Stimulated activated memory B cell treated with anti-CD40 and anti-IgM and Interleukin-4, amounts not matched to agents 10 μg/mL and 1 μg/mL and 100 μg/mL, for 72 hours (primary cell): Measurements from ENCODE around the gene ASB8.
A peak's percentile ranks its signal among the peaks of the same experiment; 100 is the strongest.
"Not testable (repeated sequence)": the region's sequence is repeated elsewhere in the genome, so short reads cannot be mapped to it uniquely, and the experiment has no call there.

ENCODE experiments used
- ATAC-seq: fragments of 150-1000 bp; cut with Tn5 transposase; 2 replicates; pipeline ENCODE4 v1.10.0; 2021
- H3K27ac Mint-ChIP-seq: one replicate; pipeline ENCODE4 v1.8.0; 2022; ENCODE audit warnings: mild to moderate bottlenecking, mixed read lengths
- H3K27me3 Mint-ChIP-seq: one replicate; pipeline ENCODE4 v1.8.0; 2022; ENCODE audit warnings: mixed read lengths
- H3K36me3 Mint-ChIP-seq: one replicate; pipeline ENCODE4 v1.8.0; 2022; ENCODE audit warnings: mixed read lengths
- H3K4me1 Mint-ChIP-seq: one replicate; pipeline ENCODE4 v1.8.0; 2022; ENCODE audit warnings: mixed read lengths
- H3K4me3 Mint-ChIP-seq: one replicate; pipeline ENCODE4 v1.8.0; 2022; ENCODE audit warnings: mild to moderate bottlenecking, moderate library complexity, mixed read lengths
- H3K9me3 Mint-ChIP-seq: one replicate; pipeline ENCODE4 v1.8.0; 2022; ENCODE audit warnings: mixed read lengths

Gene ASB8

DNA sequence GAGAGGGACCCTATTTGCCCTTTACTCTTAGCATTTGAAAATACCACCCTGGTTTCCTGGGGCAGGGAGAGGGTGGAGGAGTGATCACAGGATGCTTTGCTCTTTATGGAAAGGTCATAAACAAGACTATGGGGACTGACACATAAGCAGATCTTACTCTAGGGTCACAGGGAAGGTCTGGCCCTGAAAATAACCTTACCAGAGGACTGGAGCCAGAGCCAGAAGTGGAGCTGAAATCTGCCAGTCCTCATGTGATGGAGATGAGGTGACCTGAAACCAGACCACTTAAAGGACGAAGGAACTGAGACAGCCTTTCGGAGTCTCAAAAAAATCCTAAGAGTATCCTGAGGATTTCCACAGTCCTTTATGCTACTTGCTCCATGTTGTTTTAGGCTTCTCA is 25.8 kb downstream of the ASB8 start:
- Mint-ChIP-seq H3K27ac (no peak overlapping the region), H3K4me1 (no peaks in the 10 kb centered on the region), H3K36me3 (peaks cover 65% of the 10 kb centered on the region), H3K4me3 (no peak overlapping the region), H3K9me3 (no peaks in the 10 kb centered on the region), H3K27me3 (no peaks in the 10 kb centered on the region)
- no peak for ATAC-seq

DNA sequence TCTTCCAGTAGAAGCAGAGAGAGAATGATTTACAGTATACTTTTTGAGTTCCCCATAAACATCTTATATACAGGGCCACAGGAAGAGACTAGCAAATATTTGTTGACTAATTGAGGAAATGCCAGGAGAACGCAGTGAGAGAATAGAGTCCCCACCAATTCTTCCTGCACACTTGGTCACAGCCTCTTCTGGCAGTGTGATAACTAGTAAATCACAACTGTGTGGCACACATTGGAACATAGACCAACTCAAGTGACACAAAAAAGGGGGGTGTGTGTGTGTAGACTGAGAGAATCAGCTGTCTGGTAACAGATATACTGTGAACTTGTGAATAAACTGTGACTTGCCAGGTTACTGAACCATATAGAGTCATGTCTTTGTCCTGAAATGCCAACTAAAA is 27.9 kb downstream of the ASB8 start:
- H3K36me3 Mint-ChIP-seq, result peaks cover 64% of the 10 kb centered on the region
- H3K4me1 Mint-ChIP-seq, result no peaks in the 10 kb centered on the region

GRCh38 chr12:48128800-48129199 is 28.5 kb downstream of the ASB8 start:
- Mint-ChIP-seq H3K9me3 (no peaks in the 10 kb centered on the region), H3K27ac (no peak overlapping the region), H3K36me3 (peaks cover 62% of the 10 kb centered on the region), H3K4me3 (no peak overlapping the region), H3K4me1 (no peaks in the 10 kb centered on the region), H3K27me3 (no peaks in the 10 kb centered on the region)
- no peak for ATAC-seq

More for the DNA sequence above, 27.9 kb downstream of the ASB8 start:
- H3K27ac Mint-ChIP-seq, result no peak overlapping the region
- H3K4me3 Mint-ChIP-seq, result no peak overlapping the region
- H3K27me3 Mint-ChIP-seq, result no peaks in the 10 kb centered on the region
- H3K9me3 Mint-ChIP-seq, result no peaks in the 10 kb centered on the region
- no peak for ATAC-seq

DNA sequence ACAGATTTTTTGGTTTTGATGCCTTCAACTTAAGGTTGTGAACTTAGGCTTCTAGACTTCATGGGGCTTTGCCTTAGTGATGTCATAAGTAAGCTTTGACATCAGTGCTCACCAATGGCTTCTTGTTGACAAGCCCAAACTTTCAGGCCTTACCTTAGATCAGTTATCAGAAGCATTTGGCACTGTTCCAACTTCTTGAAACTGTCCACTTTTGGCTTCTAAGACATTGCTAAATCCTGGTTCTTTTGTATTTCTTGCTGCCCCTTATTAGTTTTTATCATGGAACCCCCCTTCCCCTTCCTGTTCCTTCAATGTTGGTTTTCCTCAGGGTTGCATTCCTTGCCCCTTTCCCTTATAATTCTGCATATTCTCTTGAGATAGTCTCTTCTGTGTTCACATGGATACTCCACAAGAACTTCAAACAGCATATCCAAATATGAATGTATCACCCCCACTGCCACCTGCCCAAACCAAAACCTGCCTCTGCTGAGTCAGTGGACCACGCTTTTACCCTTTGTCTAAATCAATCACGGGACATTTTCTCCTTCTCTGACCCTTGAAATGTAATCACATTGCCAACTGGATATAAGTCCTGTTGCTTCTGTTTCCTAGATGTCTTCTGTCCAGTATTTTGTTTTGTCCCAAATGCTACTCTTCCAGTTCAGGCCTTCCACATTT is 30.2 kb downstream of the ASB8 start:
- no peaks in the 10 kb centered on the region for H3K9me3 Mint-ChIP-seq
- H3K4me1 Mint-ChIP-seq, result no peaks in the 10 kb centered on the region
- no peak overlapping the region for H3K4me3 Mint-ChIP-seq
- no peaks in the 10 kb centered on the region for H3K27me3 Mint-ChIP-seq
- no peak overlapping the region for H3K27ac Mint-ChIP-seq
- H3K36me3 Mint-ChIP-seq, result peaks cover 54% of the 10 kb centered on the region
- no peak for ATAC-seq

DNA sequence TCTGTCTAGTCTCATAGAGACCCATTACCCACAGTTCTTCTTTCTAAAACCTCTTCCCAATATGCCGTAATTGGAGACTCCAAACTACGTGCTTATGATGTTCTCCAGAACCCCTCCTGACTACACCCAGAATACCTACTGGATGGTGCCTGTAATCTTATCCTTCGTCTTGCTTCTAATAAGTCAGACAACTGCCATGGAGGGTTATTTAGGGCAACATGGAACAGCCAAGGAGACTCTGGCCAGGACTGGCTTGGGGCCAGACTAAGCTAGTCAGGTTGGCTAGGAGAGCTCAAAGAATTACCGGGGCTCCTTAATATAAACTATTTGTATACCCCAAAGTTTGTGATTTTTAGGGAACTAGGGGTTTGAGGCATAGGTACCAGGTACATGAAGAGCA is 31.3 kb downstream of the ASB8 start:
- ATAC-seq, result no peak
- H3K27ac Mint-ChIP-seq, result no peak overlapping the region
- H3K4me1 Mint-ChIP-seq, result peaks cover 4% of the 10 kb centered on the region
- H3K36me3 Mint-ChIP-seq, result peaks cover 47% of the 10 kb centered on the region
- H3K27me3 Mint-ChIP-seq, result no peaks in the 10 kb centered on the region
- H3K9me3 Mint-ChIP-seq, result no peaks in the 10 kb centered on the region
- no peak overlapping the region for H3K4me3 Mint-ChIP-seq

DNA sequence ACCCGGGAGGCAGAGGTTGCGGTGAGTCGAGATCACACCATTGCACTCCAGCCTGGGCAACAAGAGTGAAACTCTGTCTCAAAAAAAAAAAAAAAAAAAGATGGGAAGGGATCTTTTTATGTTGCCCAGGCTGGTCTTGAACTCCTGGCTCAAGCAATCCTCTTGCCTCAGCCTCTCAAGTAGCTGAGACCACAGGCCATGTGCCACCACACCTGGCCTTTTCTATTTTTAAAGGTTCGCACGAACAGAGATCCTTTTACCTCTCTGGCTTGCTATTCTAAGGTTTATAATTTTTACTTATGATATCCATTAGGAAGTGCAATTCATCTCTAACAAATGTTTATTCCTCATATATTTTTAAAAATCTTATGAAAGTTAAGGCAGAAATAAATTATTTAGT is 31.8 kb downstream of the ASB8 start:
- not testable (repeated sequence) for H3K27me3 Mint-ChIP-seq, ATAC-seq, H3K9me3 Mint-ChIP-seq, H3K4me1 Mint-ChIP-seq, H3K4me3 Mint-ChIP-seq, H3K27ac Mint-ChIP-seq
- H3K36me3 Mint-ChIP-seq, result peaks cover 43% of the 10 kb centered on the region

- ATAC-seq, result no peak
- Mint-ChIP-seq H3K36me3 (peaks cover 36% of the 10 kb centered on the region), H3K27me3 (no peaks in the 10 kb centered on the region), H3K27ac (no peak overlapping the region), H3K9me3 (no peaks in the 10 kb centered on the region), H3K4me1 (peaks cover 21% of the 10 kb centered on the region), H3K4me3 (no peak overlapping the region)
Measured at GRCh38 chr12:48123169-48123568, 34.1 kb downstream of the ASB8 start.

DNA sequence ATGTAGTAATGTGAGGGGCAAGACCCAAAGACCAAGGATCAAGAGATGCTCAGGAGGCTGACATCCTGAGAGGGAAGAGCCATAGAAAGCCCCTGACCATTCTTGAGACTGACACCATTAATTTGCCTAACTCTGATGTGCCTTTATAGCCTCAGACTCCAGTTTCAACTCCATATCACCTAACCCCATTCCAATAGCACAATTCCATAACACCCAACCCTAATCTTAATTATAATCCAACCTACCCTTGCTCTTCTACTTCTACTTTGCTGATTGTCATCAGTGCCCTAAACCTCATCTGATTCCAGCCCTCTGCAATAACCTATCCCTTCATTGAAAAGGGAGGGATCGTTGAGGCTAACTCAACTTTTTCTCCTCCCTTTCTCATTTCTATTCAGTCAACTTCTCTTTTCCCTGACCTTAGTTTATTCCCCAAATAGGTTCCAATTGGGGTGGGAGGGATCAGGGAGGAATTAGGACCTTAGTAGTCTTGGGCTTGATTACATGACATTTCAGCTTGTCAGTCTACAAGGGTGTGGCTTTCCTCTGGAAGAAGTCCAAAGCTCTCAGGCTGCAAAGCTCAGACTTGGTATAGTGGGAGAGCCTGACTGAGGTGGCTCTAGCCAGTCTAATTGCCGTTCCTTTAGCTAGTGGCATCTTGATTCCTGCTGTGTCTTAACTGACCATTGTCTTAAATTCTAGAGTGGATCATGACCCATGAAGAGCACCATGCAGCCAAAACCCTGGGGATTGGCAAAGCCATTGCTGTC is 35.1 kb downstream of the ASB8 start:
- no peak for ATAC-seq
- Mint-ChIP-seq H3K27ac (no peak overlapping the region), H3K4me1 (peaks cover 21% of the 10 kb centered on the region), H3K27me3 (no peaks in the 10 kb centered on the region), H3K4me3 (no peak overlapping the region), H3K9me3 (no peaks in the 10 kb centered on the region), H3K36me3 (peaks cover 26% of the 10 kb centered on the region)

DNA sequence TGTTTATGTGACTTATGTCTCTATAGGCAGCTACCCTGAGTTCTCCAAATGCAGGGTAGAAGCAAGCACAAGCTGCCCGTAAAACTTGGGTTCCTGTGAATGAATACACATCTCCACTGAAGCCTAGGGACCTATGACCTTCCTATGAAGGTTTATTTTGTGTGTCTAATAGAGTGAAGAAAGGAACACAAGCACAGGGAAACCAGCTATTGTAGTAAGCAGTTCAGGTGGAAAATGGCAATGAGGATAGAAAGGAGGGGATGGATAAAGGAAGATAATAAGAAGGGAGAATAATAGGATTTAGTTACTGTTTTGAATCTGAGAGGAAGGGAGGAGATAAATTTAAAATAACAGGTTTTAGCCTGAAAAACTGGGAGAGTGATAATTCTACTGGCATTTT is 35.8 kb downstream of the ASB8 start:
- peaks cover 21% of the 10 kb centered on the region for H3K36me3 Mint-ChIP-seq
- H3K4me3 Mint-ChIP-seq, result no peak overlapping the region
- no peak overlapping the region for H3K27ac Mint-ChIP-seq
- ATAC-seq, result no peak
- peaks cover 21% of the 10 kb centered on the region for H3K4me1 Mint-ChIP-seq
- H3K27me3 Mint-ChIP-seq, result no peaks in the 10 kb centered on the region
- H3K9me3 Mint-ChIP-seq, result no peaks in the 10 kb centered on the region

DNA sequence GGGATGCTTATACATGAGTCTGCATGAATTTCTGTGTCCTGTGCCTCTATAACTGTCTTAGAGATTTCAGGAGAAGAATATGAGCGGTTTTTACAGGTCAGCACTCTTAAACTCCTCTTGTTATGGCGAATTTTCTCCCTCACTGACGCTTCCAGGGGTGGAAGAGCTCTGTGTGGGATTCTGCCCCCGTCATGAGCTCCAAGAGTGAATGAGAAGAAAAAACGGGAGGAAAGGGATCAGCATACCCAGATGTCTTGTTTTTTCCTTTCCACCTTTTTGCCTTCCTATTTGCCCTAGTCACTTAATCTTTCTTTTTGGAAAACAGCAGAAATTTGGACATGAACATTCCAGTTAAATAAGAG is 37.5 kb downstream of the ASB8 start:
- H3K27me3 Mint-ChIP-seq, result no peaks in the 10 kb centered on the region
- peaks cover 13% of the 10 kb centered on the region for H3K36me3 Mint-ChIP-seq
- H3K4me3 Mint-ChIP-seq, result peak overlapping the region; percentile 95
- peak overlapping the region; percentile 82 for H3K27ac Mint-ChIP-seq
- H3K4me1 Mint-ChIP-seq, result peaks cover 21% of the 10 kb centered on the region
- H3K9me3 Mint-ChIP-seq, result no peaks in the 10 kb centered on the region
- no peak for ATAC-seq

GRCh38 chr12:48119078-48119833 is 38.1 kb downstream of the ASB8 start, which contains the start of gene PFKM:
TSS of gene PFKM (plus strand) at chr12:48119364. CDS start at chr12:48122775, 3,411 bp downstream.
- Mint-ChIP-seq H3K9me3 (peaks cover 2% of the 10 kb centered on the region), H3K36me3 (peaks cover 13% of the 10 kb centered on the region), H3K4me1 (peaks cover 21% of the 10 kb centered on the region), H3K27me3 (no peaks in the 10 kb centered on the region), H3K27ac (peak within 1 kb of the TSS; percentile 82), H3K4me3 (peak within 1 kb of the TSS; percentile 95)
- peak; percentile 99 for ATAC-seq

DNA sequence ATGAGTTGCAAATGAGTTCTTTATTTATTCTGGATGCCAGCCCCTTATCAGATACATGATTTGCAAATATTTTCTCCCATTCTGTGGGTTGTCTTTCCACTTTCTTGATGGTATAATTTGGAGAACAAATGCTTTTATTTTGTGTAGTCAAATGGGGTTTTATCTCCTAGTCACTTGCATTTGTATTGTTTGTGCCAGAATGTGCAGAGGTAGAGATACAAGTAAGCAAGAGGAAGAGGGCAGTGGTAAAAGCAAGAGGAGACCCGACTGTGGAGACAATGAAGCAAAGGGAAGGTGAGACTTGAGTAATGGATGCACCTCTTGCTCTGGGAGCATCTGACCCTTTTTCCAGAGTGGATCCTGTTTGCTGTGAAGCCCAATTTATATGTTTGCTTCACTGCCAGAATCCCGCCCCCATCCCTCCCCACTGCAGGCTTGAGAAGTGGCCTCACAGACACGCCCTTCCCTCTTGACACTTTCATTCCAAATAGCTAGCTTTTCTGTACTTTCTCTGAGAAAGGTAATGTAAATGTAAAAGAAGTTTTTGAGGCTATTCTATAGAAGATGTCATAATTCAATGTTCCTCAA is 38.9 kb downstream of the ASB8 start:
- H3K36me3 Mint-ChIP-seq, result peaks cover 12% of the 10 kb centered on the region
- peaks cover 3% of the 10 kb centered on the region for H3K9me3 Mint-ChIP-seq
- no peak for ATAC-seq
- no peaks in the 10 kb centered on the region for H3K27me3 Mint-ChIP-seq
- H3K4me3 Mint-ChIP-seq, result peak overlapping the region; percentile 95
- peak overlapping the region; percentile 82 for H3K27ac Mint-ChIP-seq
- peaks cover 21% of the 10 kb centered on the region for H3K4me1 Mint-ChIP-seq

DNA sequence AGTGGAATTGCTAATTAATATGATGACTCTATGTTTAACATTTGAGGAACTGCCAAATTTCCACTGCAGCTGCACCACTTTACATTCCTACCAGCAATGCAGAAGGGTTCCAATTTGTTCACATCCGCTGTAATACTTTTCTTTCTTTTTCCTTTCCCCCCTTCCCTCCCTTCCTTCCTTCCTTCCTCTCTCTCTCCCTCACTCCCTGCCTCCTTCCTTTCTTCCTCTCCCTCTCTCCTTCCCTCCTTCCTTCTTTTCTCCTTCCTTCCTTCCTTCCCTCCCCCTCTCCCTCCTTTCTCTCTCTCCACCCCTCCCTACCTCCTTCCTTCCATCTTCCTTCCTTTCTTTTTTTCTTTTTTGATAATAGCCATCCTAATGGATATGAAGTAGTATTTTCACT is 41.4 kb downstream of the ASB8 start:
- H3K27me3 Mint-ChIP-seq, result no peaks in the 10 kb centered on the region
- no peak for ATAC-seq

DNA sequence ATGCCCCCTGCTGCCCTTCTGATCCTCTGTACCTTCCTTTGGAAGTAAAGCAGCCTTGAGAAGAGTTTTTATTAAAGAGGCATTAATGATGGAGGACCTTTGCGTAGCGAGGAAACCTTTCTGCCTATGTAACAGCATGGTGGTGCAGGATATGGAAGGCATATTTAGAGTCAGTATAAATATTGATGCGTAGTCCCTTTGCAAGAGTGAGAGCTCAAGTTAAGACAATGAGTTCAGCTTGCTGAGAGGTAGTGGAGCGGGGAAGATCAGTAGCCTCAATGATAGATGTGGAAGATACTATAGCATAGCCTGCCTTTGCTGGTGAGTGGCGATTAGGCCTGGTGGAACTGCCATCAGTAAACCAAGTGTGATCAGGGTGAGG is 46.0 kb downstream of the ASB8 start:
- not testable (repeated sequence) for H3K27ac Mint-ChIP-seq, H3K9me3 Mint-ChIP-seq, H3K27me3 Mint-ChIP-seq, ATAC-seq, H3K4me3 Mint-ChIP-seq
- Mint-ChIP-seq H3K4me1 (peaks cover 17% of the 10 kb centered on the region), H3K36me3 (peaks cover 12% of the 10 kb centered on the region)

More for the DNA sequence above, 41.4 kb downstream of the ASB8 start:
- peaks cover 17% of the 10 kb centered on the region for H3K4me1 Mint-ChIP-seq
- no peak overlapping the region for H3K27ac Mint-ChIP-seq
- H3K9me3 Mint-ChIP-seq, result peaks cover 3% of the 10 kb centered on the region
- H3K36me3 Mint-ChIP-seq, result peaks cover 7% of the 10 kb centered on the region
- H3K4me3 Mint-ChIP-seq, result no peak overlapping the region

DNA sequence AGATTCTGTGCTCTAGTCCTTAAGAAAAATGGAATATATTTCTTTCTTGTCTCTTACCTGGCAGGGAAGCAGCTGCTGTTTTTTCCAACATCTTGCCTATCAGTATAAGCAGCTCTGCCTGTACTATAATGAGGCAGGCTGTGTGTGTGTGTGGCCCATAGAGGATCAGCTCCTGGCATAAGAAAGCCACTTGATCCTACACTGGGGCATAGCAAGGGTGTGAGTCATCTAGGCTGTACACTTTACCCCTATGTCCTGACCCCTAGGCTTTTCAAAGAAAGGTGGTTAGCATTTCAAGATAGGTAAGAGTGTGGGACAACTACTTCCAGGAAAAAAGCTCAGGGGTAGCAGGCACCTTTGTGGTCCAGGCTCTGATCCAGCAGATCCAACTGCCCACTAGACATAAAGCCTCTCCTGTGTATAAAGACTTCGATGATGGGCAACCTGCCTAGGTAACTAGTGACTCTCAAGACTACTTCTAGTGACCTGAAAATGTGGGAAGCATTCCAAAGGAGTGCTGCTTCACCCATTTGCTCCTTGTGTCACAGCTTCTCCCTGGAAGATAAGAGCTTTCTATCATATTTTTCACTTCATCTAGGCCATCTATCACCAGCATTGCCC is 46.5 kb downstream of the ASB8 start:
- Mint-ChIP-seq H3K4me1 (peaks cover 18% of the 10 kb centered on the region), H3K9me3 (peaks cover 3% of the 10 kb centered on the region), H3K4me3 (no peak overlapping the region), H3K36me3 (peaks cover 12% of the 10 kb centered on the region), H3K27me3 (no peaks in the 10 kb centered on the region), H3K27ac (no peak overlapping the region)
- no peak for ATAC-seq
